Stimulated activated CD8-positive, alpha-beta memory T cell treated with anti-CD3 and anti-CD28 coated beads, Interleukin-2, amount 100 ng/mL, for 48 hours (primary cell): ENCODE data around the gene PLAC8L1.

ENCODE experiments used
- DNase-seq, 2 donors: peaks; one replicate each; pipeline ENCODE4 v3.0.0-alpha.2; 2020; ENCODE audit warnings: low read depth in 2 of 2

The PLAC8L1 gene

DNA sequence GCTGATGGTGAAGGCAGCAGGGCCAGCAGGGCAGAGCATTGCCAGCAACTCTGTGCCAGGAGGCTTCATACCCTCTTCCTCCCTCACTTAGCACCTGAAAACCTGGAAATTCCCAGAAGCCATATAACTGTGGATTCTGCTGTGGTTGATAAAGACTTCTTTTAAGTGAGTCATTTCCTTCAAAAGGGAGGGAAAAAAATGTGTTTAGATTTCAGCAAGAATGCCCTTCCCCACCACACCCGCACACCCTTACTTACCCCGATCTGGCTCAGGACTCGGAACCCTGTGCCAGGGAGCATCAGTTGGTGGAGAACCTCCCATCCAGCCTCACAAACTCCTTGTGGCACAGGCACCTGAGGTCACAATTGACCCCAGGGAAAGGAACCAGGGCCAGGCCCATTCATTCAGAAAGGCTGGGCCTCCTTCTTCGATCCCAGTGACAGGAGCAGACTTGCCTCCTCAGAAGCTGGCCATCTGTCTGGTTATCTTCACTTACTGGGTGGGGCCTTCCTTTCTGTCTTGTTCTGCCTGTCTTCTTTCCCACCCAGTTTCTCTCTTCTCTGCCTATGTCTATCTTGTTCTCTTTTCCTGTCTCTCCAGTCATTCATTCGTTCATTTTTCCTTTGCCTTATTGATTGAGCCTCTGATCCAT is 62.6 kb downstream of the PLAC8L1 start:
- DNase-seq, result no peak

DNA sequence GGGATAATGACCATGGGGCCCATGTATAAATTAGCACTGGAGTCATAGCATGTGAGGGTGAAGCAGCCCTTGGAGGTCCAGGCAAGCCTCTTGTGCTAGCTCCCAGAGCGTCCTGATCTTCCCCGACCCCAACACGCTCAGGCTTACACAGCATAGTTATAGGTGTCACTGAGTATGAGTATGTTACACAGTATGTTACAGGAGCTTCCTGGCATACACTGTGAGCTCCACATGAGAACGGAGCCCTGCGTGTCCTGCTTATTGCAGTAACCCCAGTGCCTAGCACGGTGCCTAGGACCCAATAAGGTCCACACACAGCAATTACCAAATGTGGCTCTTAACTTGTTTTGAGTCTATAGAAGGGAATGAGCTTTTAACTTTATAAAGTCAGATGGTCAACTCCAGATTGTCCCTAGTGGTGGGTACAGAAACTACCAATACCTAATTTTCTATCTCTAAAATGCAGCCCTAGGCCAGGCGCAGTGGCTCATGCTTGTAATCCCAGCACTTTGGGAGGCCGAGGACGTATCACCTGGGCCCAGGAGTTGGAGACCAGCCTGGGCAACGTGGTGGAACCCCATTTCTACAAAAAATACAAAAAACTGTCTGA is 64.1 kb downstream of the PLAC8L1 start:
- no peak for DNase-seq

DNA sequence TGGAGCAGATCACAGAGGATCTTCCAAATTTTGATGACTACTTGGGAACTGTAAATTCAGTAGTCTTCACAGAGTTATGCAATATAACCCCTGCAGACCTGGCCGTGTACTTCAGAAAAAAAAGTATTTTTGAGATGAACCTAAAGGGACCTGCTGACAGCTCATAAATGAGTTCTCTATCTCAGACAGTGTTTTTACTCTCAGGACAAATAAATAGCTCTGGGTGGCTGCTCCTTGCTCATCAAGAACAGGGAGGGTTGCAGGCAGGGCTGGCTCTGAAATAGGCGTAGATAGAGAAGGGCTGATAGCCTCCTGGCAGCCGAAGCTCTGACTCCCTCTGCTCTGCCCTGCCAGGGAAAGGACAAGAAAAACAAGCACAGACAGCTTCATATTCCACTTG is 64.8 kb downstream of the PLAC8L1 start:
- DNase-seq, result no peak

DNA sequence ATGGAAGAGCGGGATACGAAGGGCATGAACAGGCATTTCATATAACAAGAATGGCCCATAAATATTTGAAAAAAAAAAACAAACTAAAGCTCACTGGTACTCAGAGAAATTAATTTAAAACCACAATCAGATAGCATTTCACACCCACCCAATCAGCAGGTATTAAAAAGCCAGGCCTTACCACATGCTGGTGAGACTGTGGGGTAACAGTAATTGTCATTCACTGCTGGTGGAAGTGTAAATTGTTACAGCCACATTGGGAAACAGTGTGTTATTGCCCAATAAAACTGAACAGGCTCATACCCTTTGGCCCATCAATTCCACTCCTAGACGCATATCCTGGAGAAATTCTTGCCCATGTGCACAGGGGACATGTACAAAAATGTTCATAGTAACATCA is 66.0 kb downstream of the PLAC8L1 start:
- DNase-seq, result no peak

DNA sequence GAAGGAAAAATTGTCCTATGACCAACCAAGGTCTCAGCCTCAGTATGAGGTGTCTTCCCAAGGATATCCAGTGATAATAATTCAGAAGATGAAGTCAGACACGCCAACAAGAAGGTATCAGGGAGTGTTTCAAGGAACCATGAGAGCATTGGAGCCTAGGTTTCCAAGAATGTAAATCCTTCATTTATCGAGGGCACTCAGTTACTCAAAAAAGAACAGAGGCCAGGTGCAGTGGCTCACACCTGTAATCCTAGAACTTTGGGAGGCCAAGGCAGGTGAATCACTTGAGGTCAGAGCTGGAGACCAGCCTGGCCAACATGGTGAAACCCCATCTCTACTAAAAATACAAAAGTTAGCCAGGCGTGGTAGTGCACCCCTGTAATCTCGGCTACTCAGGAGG is 70.8 kb downstream of the PLAC8L1 start:
- DNase-seq, result no peak
